B cell (primary cell): ENCODE data around the gene SARNP.

Experiments used
- CTCF ChIP-seq: fragments of 200-600 bp; IDR thresholded peaks from one replicate; pipeline ENCODE4 v1.8.0; 2022; ENCODE audit warnings: antibody characterized with exemption, mild to moderate bottlenecking
- EZH2 ChIP-seq: IDR thresholded peaks from 2 replicates; pipeline ENCODE4 v1.6.1; 2012; ENCODE audit warnings: borderline replicate concordance, low read depth, mild to moderate bottlenecking, moderate library complexity, low read length; ENCODE audit not compliant: insufficient read depth, poor library complexity, severe bottlenecking

GRCh38 chr12:55806982-55807381 lies 10.5 kb downstream of the SARNP start:
- no peak for TF ChIP-seq CTCF
- TF ChIP-seq EZH2 = no peak
